ENCODE data around the gene PARD3. TPM values are rescaled to one million over a fixed set of nuclear protein-coding genes. Genes with fewer than 3 reads are reported as not detected.
"Not testable (repeated sequence)": the region's sequence is repeated elsewhere in the genome, so short reads cannot be mapped to it uniquely, and the experiment has no call there.

The PARD3 gene
- total RNA-seq, 1 experiment from 2014 or later: 52.9 TPM

GRCh38 chr10:34303022-34303421 lies 512.1 kb downstream of the PARD3 start:
- DNase-seq (ENCODE audit: low spot score): no peak

GRCh38 chr10:34299105-34299611 lies 515.9 kb downstream of the PARD3 start:
- peak; percentile 43 for DNase-seq (ENCODE audit: low spot score)

- no peak for DNase-seq (ENCODE audit: low spot score)
Measured at GRCh38 chr10:34298346-34298818, 516.7 kb downstream of the PARD3 start.

GRCh38 chr10:34297541-34298345 lies 517.4 kb downstream of the PARD3 start:
- DNase-seq (ENCODE audit: low spot score): no peak

- DNase-seq (ENCODE audit: low spot score): peak; percentile 61
Measured at GRCh38 chr10:34295142-34295548, 520.0 kb downstream of the PARD3 start.

- no peak for DNase-seq (ENCODE audit: low spot score)
Measured at GRCh38 chr10:34294137-34294536, 521.0 kb downstream of the PARD3 start.

- DNase-seq (ENCODE audit: low spot score): no peak
Measured at GRCh38 chr10:34292675-34293074, 522.4 kb downstream of the PARD3 start.

- no peak for DNase-seq (ENCODE audit: low spot score)
Measured at GRCh38 chr10:34292194-34292565, 522.9 kb downstream of the PARD3 start.

- no peak for DNase-seq (ENCODE audit: low spot score)
Measured at GRCh38 chr10:34291466-34292193, 523.5 kb downstream of the PARD3 start.

- no peak for DNase-seq (ENCODE audit: low spot score)
Measured at GRCh38 chr10:34290412-34291081, 524.5 kb downstream of the PARD3 start.

- no peak for DNase-seq (ENCODE audit: low spot score)
Measured at GRCh38 chr10:34288634-34289033, 526.5 kb downstream of the PARD3 start.

- peak; percentile 22 for DNase-seq (ENCODE audit: low spot score)
Measured at GRCh38 chr10:34286136-34286739, 528.9 kb downstream of the PARD3 start.

GRCh38 chr10:34281661-34282582 lies 533.2 kb downstream of the PARD3 start:
- DNase-seq (ENCODE audit: low spot score): no peak

GRCh38 chr10:34280599-34281374 lies 534.3 kb downstream of the PARD3 start:
- peak; percentile 96 for DNase-seq (ENCODE audit: low spot score)

GRCh38 chr10:34275626-34276130 lies 539.4 kb downstream of the PARD3 start:
- DNase-seq (ENCODE audit: low spot score): peak; percentile 27

- no peak for DNase-seq (ENCODE audit: low spot score)
Measured at GRCh38 chr10:34274906-34275305, 540.2 kb downstream of the PARD3 start.

GRCh38 chr10:34273340-34273739 lies 541.8 kb downstream of the PARD3 start:
- no peak for DNase-seq (ENCODE audit: low spot score)

- no peak for DNase-seq (ENCODE audit: low spot score)
Measured at GRCh38 chr10:34272316-34272715, 542.8 kb downstream of the PARD3 start.

- DNase-seq (ENCODE audit: low spot score): not testable (repeated sequence)
Measured at GRCh38 chr10:34268410-34268809, 546.7 kb downstream of the PARD3 start.

GRCh38 chr10:34262985-34263384 lies 552.1 kb downstream of the PARD3 start:
- no peak for DNase-seq (ENCODE audit: low spot score)

Data from A172 (cell line).